Gastrocnemius medialis (tissue), 4 donors: ENCODE results near the gene KRTAP13-4.

Experiments
- CTCF ChIP-seq, 5 experiments: fragments of 450-650 bp in 3 of 5; fragments of 200-600 bp in 2 of 5; sonication (generic) in 2 of 5; IDR thresholded peaks in 4 of 5; conservative IDR thresholded peaks in 1 of 5; 1 replicate in 4 of 5; 2 replicates in 1 of 5; pipeline ENCODE4 v1.5.1; 2016 to 2019; ENCODE audit warnings: antibody characterized with exemption in 5 of 5, mild to moderate bottlenecking in 3 of 5, moderate library complexity in 3 of 5
- POLR2A ChIP-seq, 2 donors: fragments of 450-650 bp; IDR thresholded peaks; one replicate each; pipeline ENCODE4 v1.6.1; 2017; ENCODE audit warnings: antibody characterized with exemption in 2 of 2, mild to moderate bottlenecking in 2 of 2, moderate library complexity in 2 of 2

GRCh38 chr21:30444204-30444603 is 14.2 kb downstream of the KRTAP13-4 start:
- TF ChIP-seq POLR2A (IDR thresholded peaks at IDR 0.05) (no peak), CTCF (IDR thresholded peaks at IDR 0.05 in 4 of 5, conservative IDR thresholded peaks at IDR 0.05 in 1 of 5) (no peak)
